ENCODE measurements around the gene OXGR1. TPM values are rescaled to one million over a fixed set of nuclear protein-coding genes. Genes with fewer than 3 reads are reported as not detected.

Gene OXGR1
- polyA plus RNA-seq, 1 donor (not counting 4 experiments of a cell fraction or from before 2014, with no cell fraction given) = not detected

- H4K20me1 ChIP-seq (ENCODE audit: control insufficient read depth, extremely low read depth, insufficient read depth, low read length) = no peaks in the 10 kb centered on the region
- H3K9ac ChIP-seq (ENCODE audit: control insufficient read depth, extremely low read depth, insufficient read depth, low read length) = no peak overlapping the region
- H3K79me2 ChIP-seq (ENCODE audit: control insufficient read depth, insufficient read depth, low read length) = no peaks in the 10 kb centered on the region
- H3K4me1 ChIP-seq (ENCODE audit: control insufficient read depth, extremely low read depth, insufficient read depth, low read length) = no peaks in the 10 kb centered on the region
- TF ChIP-seq, protein P1, sequence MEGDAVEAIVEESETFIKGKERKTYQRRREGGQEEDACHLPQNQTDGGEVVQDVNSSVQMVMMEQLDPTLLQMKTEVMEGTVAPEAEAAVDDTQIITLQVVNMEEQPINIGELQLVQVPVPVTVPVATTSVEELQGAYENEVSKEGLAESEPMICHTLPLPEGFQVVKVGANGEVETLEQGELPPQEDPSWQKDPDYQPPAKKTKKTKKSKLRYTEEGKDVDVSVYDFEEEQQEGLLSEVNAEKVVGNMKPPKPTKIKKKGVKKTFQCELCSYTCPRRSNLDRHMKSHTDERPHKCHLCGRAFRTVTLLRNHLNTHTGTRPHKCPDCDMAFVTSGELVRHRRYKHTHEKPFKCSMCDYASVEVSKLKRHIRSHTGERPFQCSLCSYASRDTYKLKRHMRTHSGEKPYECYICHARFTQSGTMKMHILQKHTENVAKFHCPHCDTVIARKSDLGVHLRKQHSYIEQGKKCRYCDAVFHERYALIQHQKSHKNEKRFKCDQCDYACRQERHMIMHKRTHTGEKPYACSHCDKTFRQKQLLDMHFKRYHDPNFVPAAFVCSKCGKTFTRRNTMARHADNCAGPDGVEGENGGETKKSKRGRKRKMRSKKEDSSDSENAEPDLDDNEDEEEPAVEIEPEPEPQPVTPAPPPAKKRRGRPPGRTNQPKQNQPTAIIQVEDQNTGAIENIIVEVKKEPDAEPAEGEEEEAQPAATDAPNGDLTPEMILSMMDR (optimal IDR thresholded peaks at IDR 0.05 in 1 of 3, IDR thresholded peaks at IDR 0.05 in 1 of 3, conservative IDR thresholded peaks at IDR 0.05 in 1 of 3; ENCODE audit: extremely low read depth in 1 of 3, insufficient read depth in 2 of 3, low read length in 3 of 3) = no peak
- no peak for TF ChIP-seq EZH2 (IDR thresholded peaks at IDR 0.05; ENCODE audit: low read length)
- DNase-seq (ENCODE audit: low read depth, low spot score) = no peak
- H3K9me3 ChIP-seq (ENCODE audit: control insufficient read depth, low read depth, low read length) = no peaks in the 10 kb centered on the region
- H3K4me3 ChIP-seq (ENCODE audit: control insufficient read depth in 2 of 3, extremely low read depth in 1 of 3, insufficient read depth in 2 of 3, low read depth in 1 of 3, low read length in 3 of 3) = no peak overlapping the region
- H3K36me3 ChIP-seq (ENCODE audit: control insufficient read depth in 2 of 2, extremely low read depth in 1 of 2, insufficient read depth in 2 of 2, low read length in 2 of 2) = no peaks in the 10 kb centered on the region
- H3K27me3 ChIP-seq (ENCODE audit: control insufficient read depth, extremely low read depth, insufficient read depth, low read length) = no peaks in the 10 kb centered on the region
- no peak overlapping the region for H3K27ac ChIP-seq (ENCODE audit: control insufficient read depth, insufficient read depth, low read length)
- dilution Hi-C loops (cut with MboI; ENCODE audit: extremely low pct_ligation_motif_present, low sequenced_read_pairs) = no loop called here
- H2AFZ ChIP-seq (ENCODE audit: control insufficient read depth, low read length) = no peak overlapping the region
- FAIRE-seq = no peak
- H3K4me2 ChIP-seq (ENCODE audit: control insufficient read depth, extremely low read depth, insufficient read depth, low read depth, low read length) = no peak overlapping the region
- no peaks in the 10 kb centered on the region for H3K9me1 ChIP-seq (ENCODE audit: control insufficient read depth, extremely low read depth, insufficient read depth, low read length)
These were observed 18.2 kb upstream of the OXGR1 start for GRCh38 chr13:97012251-97013048.

GRCh38 chr13:97011446-97012131 is 17.3 kb upstream of the OXGR1 start:
- no peak overlapping the region for H3K4me2 ChIP-seq (ENCODE audit: control insufficient read depth, extremely low read depth, insufficient read depth, low read depth, low read length)
- no peak overlapping the region for H3K4me3 ChIP-seq (ENCODE audit: control insufficient read depth in 2 of 3, extremely low read depth in 1 of 3, insufficient read depth in 2 of 3, low read depth in 1 of 3, low read length in 3 of 3)
- H3K79me2 ChIP-seq (ENCODE audit: control insufficient read depth, insufficient read depth, low read length) = no peaks in the 10 kb centered on the region
- H3K9me3 ChIP-seq (ENCODE audit: control insufficient read depth, low read depth, low read length) = no peaks in the 10 kb centered on the region
- no peaks in the 10 kb centered on the region for H3K4me1 ChIP-seq (ENCODE audit: control insufficient read depth, extremely low read depth, insufficient read depth, low read length)
- no peak overlapping the region for H3K9ac ChIP-seq (ENCODE audit: control insufficient read depth, extremely low read depth, insufficient read depth, low read length)
- H3K27ac ChIP-seq (ENCODE audit: control insufficient read depth, insufficient read depth, low read length) = no peak overlapping the region
- H2AFZ ChIP-seq (ENCODE audit: control insufficient read depth, low read length) = no peak overlapping the region
- FAIRE-seq (no peak), DNase-seq (ENCODE audit: low read depth, low spot score) (no peak)
- H4K20me1 ChIP-seq (ENCODE audit: control insufficient read depth, extremely low read depth, insufficient read depth, low read length) = no peaks in the 10 kb centered on the region
- dilution Hi-C loops (cut with MboI; ENCODE audit: extremely low pct_ligation_motif_present, low sequenced_read_pairs) = no loop called here
- no peaks in the 10 kb centered on the region for H3K9me1 ChIP-seq (ENCODE audit: control insufficient read depth, extremely low read depth, insufficient read depth, low read length)
- H3K36me3 ChIP-seq (ENCODE audit: control insufficient read depth in 2 of 2, extremely low read depth in 1 of 2, insufficient read depth in 2 of 2, low read length in 2 of 2) = no peaks in the 10 kb centered on the region
- no peak for TF ChIP-seq EZH2 (IDR thresholded peaks at IDR 0.05; ENCODE audit: low read length)
- TF ChIP-seq, protein P1 (optimal IDR thresholded peaks at IDR 0.05 in 1 of 3, IDR thresholded peaks at IDR 0.05 in 1 of 3, conservative IDR thresholded peaks at IDR 0.05 in 1 of 3; ENCODE audit: extremely low read depth in 1 of 3, insufficient read depth in 2 of 3, low read length in 3 of 3) = no peak
- H3K27me3 ChIP-seq (ENCODE audit: control insufficient read depth, extremely low read depth, insufficient read depth, low read length) = no peaks in the 10 kb centered on the region

All from keratinocyte (primary cell).